Osteoblast (primary cell): ENCODE measurements around the gene SYT17. TPM values are rescaled to one million over a fixed set of nuclear protein-coding genes. Genes with fewer than 3 reads are reported as not detected.

Source experiments
- DNase-seq: peaks from one replicate; pipeline ENCODE4 v3.0.0; 2011; ENCODE audit warnings: low spot score, mixed read lengths; ENCODE audit not compliant: insufficient read length; ENCODE audit errors: missing footprints
- H2AFZ ChIP-seq: 2 replicates; pipeline ENCODE4 v1.6.0; 2011; ENCODE audit warnings: mild to moderate bottlenecking, low read length
- H3K27ac ChIP-seq: 2 replicates; pipeline ENCODE4 v1.5.1; 2011; ENCODE audit warnings: mild to moderate bottlenecking, low read depth, low read length, moderate library complexity
- H3K27me3 ChIP-seq: 2 replicates; pipeline ENCODE4 v1.6.0; 2012; ENCODE audit warnings: mild to moderate bottlenecking, control low read depth, inconsistent platforms, low read length, moderate library complexity; ENCODE audit not compliant: insufficient read depth
- H3K36me3 ChIP-seq: 2 replicates; pipeline ENCODE4 v1.5.1; 2011; ENCODE audit warnings: mild to moderate bottlenecking, low read length, control low read depth, moderate library complexity; ENCODE audit not compliant: insufficient read depth
- H3K4me1 ChIP-seq: 2 replicates; pipeline ENCODE4 v1.5.1; 2011; ENCODE audit warnings: mild to moderate bottlenecking, low read length, control low read depth, moderate library complexity; ENCODE audit not compliant: insufficient read depth
- H3K4me2 ChIP-seq: 2 replicates; pipeline ENCODE4 v1.6.0; 2011; ENCODE audit warnings: mild to moderate bottlenecking, low read length; ENCODE audit not compliant: insufficient read depth
- H3K4me3 ChIP-seq: fragments of 200-600 bp; sonication (generic); 3 replicates; pipeline ENCODE4 v1.5.1; 2012; ENCODE audit warnings: mild to moderate bottlenecking, low read length, inconsistent platforms; ENCODE audit not compliant: insufficient read depth
- H3K79me2 ChIP-seq: 2 replicates; pipeline ENCODE4 v1.6.0; 2012; ENCODE audit warnings: mild to moderate bottlenecking, low read length, control low read depth, inconsistent platforms; ENCODE audit not compliant: insufficient read depth
- H3K9me3 ChIP-seq: 2 replicates; pipeline ENCODE4 v1.5.1; 2011; ENCODE audit warnings: low read depth, low read length, control low read depth
- H4K20me1 ChIP-seq: 2 replicates; pipeline ENCODE4 v1.6.0; 2012; ENCODE audit warnings: mild to moderate bottlenecking, low read length, control low read depth; ENCODE audit not compliant: insufficient read depth
- total RNA-seq: library from RNA; depleted of rRNA; stranded (reverse); fragments of >200 nt; gene quantifications from 2 replicates; pipeline ENCODE4 v1.2.3, GENCODE V29; 2012
- TF ChIP-seq, protein P1 (sequence below): IDR thresholded peaks from 2 replicates; pipeline ENCODE4 v1.5.1; 2011; ENCODE audit warnings: mild to moderate bottlenecking, low read depth, low read length, moderate library complexity; ENCODE audit errors: extremely low read depth

The SYT17 gene
- total RNA-seq, 1 donor = under 0.01 TPM

- no peak for DNase-seq
- Histone ChIP-seq H2AFZ (no peak overlapping the region), H3K27ac (no peak overlapping the region)
Measured at GRCh38 chr16:19151310-19151709, 16.7 kb upstream of the SYT17 start.

GRCh38 chr16:19152042-19152441 is 16.0 kb upstream of the SYT17 start:
- DNase-seq = no peak
- H3K79me2 ChIP-seq = no peaks in the 10 kb centered on the region
- no peaks in the 10 kb centered on the region for H4K20me1 ChIP-seq
- H3K4me1 ChIP-seq = no peaks in the 10 kb centered on the region
- H3K9me3 ChIP-seq = peaks cover 3% of the 10 kb centered on the region
- no peak overlapping the region for H3K4me2 ChIP-seq
- no peak overlapping the region for H3K4me3 ChIP-seq
- H2AFZ ChIP-seq = no peak overlapping the region
- H3K27ac ChIP-seq = no peak overlapping the region
- no peaks in the 10 kb centered on the region for H3K36me3 ChIP-seq
- TF ChIP-seq, protein P1, sequence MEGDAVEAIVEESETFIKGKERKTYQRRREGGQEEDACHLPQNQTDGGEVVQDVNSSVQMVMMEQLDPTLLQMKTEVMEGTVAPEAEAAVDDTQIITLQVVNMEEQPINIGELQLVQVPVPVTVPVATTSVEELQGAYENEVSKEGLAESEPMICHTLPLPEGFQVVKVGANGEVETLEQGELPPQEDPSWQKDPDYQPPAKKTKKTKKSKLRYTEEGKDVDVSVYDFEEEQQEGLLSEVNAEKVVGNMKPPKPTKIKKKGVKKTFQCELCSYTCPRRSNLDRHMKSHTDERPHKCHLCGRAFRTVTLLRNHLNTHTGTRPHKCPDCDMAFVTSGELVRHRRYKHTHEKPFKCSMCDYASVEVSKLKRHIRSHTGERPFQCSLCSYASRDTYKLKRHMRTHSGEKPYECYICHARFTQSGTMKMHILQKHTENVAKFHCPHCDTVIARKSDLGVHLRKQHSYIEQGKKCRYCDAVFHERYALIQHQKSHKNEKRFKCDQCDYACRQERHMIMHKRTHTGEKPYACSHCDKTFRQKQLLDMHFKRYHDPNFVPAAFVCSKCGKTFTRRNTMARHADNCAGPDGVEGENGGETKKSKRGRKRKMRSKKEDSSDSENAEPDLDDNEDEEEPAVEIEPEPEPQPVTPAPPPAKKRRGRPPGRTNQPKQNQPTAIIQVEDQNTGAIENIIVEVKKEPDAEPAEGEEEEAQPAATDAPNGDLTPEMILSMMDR = no peak
- H3K27me3 ChIP-seq = no peaks in the 10 kb centered on the region

More at GRCh38 chr16:19151310-19151709, 16.7 kb upstream of the SYT17 start:
- Histone ChIP-seq H3K79me2 (no peaks in the 10 kb centered on the region), H3K9me3 (peaks cover 3% of the 10 kb centered on the region), H3K36me3 (no peaks in the 10 kb centered on the region), H4K20me1 (no peaks in the 10 kb centered on the region), H3K4me1 (no peaks in the 10 kb centered on the region), H3K27me3 (no peaks in the 10 kb centered on the region), H3K4me2 (no peak overlapping the region), H3K4me3 (no peak overlapping the region)
- TF ChIP-seq, protein P1 = no peak

DNA sequence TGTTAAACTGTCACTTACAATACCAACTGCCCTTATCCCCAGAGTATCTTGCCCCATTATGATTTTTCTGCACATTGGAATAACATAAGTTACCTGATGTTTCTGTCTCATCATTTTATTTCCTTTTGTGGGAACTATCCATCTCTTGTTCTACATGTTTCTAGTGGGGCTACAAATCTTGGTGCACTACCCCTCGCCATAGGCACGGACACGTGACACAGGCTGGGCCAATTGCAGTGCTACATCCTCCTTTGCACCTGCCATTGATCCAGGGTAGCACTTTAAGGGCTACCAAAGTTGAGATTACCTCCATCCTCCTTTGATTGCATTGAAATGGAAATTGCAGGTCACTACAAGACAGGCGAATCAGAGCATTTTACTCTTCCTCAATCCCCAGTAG is 14.2 kb upstream of the SYT17 start:
- Histone ChIP-seq H4K20me1 (no peaks in the 10 kb centered on the region), H2AFZ (no peak overlapping the region), H3K36me3 (no peaks in the 10 kb centered on the region), H3K9me3 (peaks cover 3% of the 10 kb centered on the region), H3K27ac (no peak overlapping the region), H3K4me1 (no peaks in the 10 kb centered on the region), H3K27me3 (no peaks in the 10 kb centered on the region), H3K79me2 (no peaks in the 10 kb centered on the region), H3K4me2 (no peak overlapping the region), H3K4me3 (no peak overlapping the region)
- TF ChIP-seq, protein P1 = no peak
- no peak for DNase-seq

- no peaks in the 10 kb centered on the region for H3K4me1 ChIP-seq
- H2AFZ ChIP-seq = no peak overlapping the region
Measured at GRCh38 chr16:19162085-19162484, 6.0 kb upstream of the SYT17 start.

More at GRCh38 chr16:19162085-19162484, 6.0 kb upstream of the SYT17 start:
- Histone ChIP-seq H3K4me2 (no peak overlapping the region), H3K27me3 (no peaks in the 10 kb centered on the region), H3K9me3 (no peaks in the 10 kb centered on the region), H3K27ac (no peak overlapping the region), H3K4me3 (no peak overlapping the region), H4K20me1 (no peaks in the 10 kb centered on the region), H3K79me2 (no peaks in the 10 kb centered on the region), H3K36me3 (no peaks in the 10 kb centered on the region)
- DNase-seq = no peak
- TF ChIP-seq, protein P1 = no peak
